ENCODE data around the gene MGA. TPM values are rescaled to one million over a fixed set of nuclear protein-coding genes. Genes with fewer than 3 reads are reported as not detected.

Gene MGA
- total RNA-seq, 2 donors from 2014 or later, result 35.6 to 37.5 TPM

- ATAC-seq (replicated peaks in 1 of 2), result no peak
- H3K27ac Mint-ChIP-seq, result no peak overlapping the region
- DNase-seq, result no peak
- no peaks in the 10 kb centered on the region for H3K9me3 Mint-ChIP-seq
- peaks cover 56% of the 10 kb centered on the region for H3K4me1 Mint-ChIP-seq (ENCODE audit: low read depth)
- H3K27me3 Mint-ChIP-seq (ENCODE audit: low read depth), result no peaks in the 10 kb centered on the region
- H3K36me3 Mint-ChIP-seq (ENCODE audit: insufficient read depth in 2 of 2), result peaks cover under 1 to 15% of the 10 kb centered on the region in 2 donors
- H3K4me3 Mint-ChIP-seq, result no peak overlapping the region
These were observed 6.2 kb downstream of the MGA start for GRCh38 chr15:41666353-41666920.

GRCh38 chr15:41669701-41670100, 9.5 kb downstream of the MGA start:
- DNase-seq (no peak), ATAC-seq (replicated peaks in 1 of 2) (no peak)
- Mint-ChIP-seq H3K27ac (peak overlapping the region; percentile 82), H3K4me3 (no peak overlapping the region), H3K4me1 (ENCODE audit: low read depth) (peaks cover 43% of the 10 kb centered on the region), H3K36me3 (ENCODE audit: insufficient read depth in 2 of 2) (peaks cover 0 to 15% of the 10 kb centered on the region in 2 donors), H3K27me3 (ENCODE audit: low read depth) (no peaks in the 10 kb centered on the region), H3K9me3 (no peaks in the 10 kb centered on the region)

DNA sequence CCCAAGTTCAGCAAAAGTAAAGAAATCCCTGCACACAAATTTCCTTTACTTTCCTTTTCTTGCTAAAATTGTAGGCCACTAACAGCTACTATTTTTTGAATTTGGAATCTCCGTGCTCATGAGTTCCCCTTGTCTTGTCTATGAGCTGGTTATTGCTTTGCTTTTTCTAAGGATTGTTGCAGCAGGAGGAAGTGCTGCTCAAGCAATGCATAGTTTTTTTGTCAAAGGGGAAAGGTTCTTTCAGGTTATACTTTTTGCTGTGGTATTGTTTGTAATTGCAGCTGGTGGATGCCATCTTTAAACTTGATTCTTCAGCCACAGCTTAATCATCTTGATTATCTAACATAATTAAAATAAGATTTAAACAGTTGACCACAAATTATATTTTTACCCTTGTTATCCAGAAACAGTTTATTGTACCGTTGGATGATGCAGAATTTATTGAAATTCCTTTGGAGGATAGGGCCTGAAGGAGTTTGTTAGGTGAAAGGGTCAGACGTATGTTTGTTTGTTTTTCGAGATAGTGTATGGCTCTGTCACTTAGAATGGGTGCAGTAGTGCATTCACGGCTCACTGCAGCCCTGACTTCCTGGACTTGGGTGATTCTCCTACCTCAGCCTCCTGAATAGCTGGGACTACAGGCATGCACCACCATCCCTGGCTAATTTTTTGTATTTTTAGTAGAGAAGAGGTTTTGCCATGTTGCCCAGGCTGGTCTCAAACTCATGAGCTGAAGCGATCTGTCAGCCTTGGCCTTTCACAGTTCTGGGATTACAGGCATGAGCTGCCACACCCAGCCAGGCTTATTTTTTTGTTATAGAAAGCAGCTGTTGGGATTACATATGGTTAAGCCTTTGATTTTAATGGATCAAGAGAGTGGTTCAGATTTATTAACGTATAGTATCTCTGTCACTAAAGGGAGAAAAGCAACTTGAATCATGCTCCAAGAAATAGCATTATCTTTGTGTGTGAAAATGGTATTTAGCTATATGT, 11.7 kb downstream of the MGA start:
- peaks cover 35% of the 10 kb centered on the region for H3K4me1 Mint-ChIP-seq (ENCODE audit: low read depth)
- no peaks in the 10 kb centered on the region for H3K27me3 Mint-ChIP-seq (ENCODE audit: low read depth)
- no peaks in the 10 kb centered on the region for H3K9me3 Mint-ChIP-seq
- H3K27ac Mint-ChIP-seq, result no peak overlapping the region
- H3K4me3 Mint-ChIP-seq, result no peak overlapping the region
- H3K36me3 Mint-ChIP-seq (ENCODE audit: insufficient read depth in 2 of 2), result peaks cover 0 to 15% of the 10 kb centered on the region in 2 donors
- ATAC-seq (replicated peaks in 1 of 2) (no peak), DNase-seq (no peak)

DNA sequence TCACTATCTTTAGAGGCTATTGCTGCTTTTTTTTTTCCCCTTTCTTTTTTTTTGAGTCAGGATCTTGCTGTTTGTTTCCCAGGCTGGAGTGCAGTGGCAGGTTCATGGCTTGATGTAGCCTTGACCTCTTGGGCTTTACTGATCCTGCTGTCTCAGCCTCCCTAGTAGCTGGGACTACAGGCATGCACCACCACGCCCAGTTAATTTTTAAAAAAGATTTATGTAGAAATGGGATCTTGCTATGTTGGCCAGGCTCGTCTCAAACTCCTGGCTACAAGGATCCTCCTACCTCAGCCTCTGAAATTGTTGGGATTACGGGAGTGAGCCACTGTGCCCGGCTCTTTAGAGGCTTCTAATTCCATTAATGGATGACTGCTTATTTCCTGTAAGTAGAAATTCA, 15.1 kb downstream of the MGA start:
- ATAC-seq (replicated peaks in 1 of 2), result no peak

DNA sequence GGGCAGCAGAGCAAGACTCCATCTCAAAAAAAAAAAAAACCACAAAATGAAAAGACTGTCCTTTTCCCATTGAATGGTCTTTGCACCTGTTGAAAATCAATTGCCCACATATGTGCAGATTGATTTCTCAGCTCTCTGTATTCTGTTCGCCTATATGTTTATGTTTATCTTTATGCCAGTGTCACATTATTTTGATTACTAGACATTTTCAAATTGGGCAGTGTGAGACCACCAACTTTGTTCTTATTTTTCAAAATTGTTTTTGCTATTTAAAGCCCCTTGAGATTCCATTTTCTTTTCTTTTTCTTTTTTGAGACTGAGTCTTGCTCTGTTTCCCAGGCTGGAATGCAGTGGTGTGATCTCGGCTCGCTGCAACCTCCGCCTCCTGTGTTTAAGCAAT, 18.5 kb downstream of the MGA start:
- peaks cover 46% of the 10 kb centered on the region for H3K4me1 Mint-ChIP-seq (ENCODE audit: low read depth)
- peaks cover 0 to 2% of the 10 kb centered on the region in 2 donors for H3K9me3 Mint-ChIP-seq
- H3K27ac Mint-ChIP-seq, result no peak overlapping the region
- no peak overlapping the region for H3K4me3 Mint-ChIP-seq
- peaks cover 0 to 12% of the 10 kb centered on the region in 2 donors for H3K36me3 Mint-ChIP-seq (ENCODE audit: insufficient read depth in 2 of 2)
- ATAC-seq (replicated peaks in 1 of 2), result no peak
- H3K27me3 Mint-ChIP-seq (ENCODE audit: low read depth), result no peaks in the 10 kb centered on the region
- no peak for DNase-seq

More for the DNA sequence above, 15.1 kb downstream of the MGA start:
- Mint-ChIP-seq H3K27ac (no peak overlapping the region), H3K27me3 (ENCODE audit: low read depth) (no peaks in the 10 kb centered on the region), H3K36me3 (ENCODE audit: insufficient read depth in 2 of 2) (peaks cover 0 to 9% of the 10 kb centered on the region in 2 donors), H3K4me1 (ENCODE audit: low read depth) (peaks cover 42% of the 10 kb centered on the region), H3K4me3 (no peak overlapping the region), H3K9me3 (peaks cover 0 to 2% of the 10 kb centered on the region in 2 donors)
- no peak for DNase-seq

DNA sequence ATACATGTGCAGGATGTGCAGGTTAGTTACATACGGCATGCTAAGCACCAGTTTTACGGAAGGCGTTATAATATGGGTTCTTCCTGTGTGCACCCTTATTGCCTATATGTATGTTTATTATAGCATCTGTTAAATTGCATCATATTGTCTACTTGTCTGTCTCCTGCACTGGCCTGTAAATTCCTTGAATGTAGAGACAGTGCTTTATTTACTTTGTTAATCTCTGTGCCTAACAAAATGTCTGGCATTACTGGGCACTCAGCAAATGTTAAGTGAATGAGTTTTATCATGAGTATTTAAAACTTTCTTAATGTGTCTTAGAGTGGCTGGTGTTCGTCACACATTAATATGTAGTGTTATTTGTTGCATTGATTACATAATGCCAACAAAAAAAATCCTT, 23.8 kb downstream of the MGA start:
- Mint-ChIP-seq H3K36me3 (ENCODE audit: insufficient read depth in 2 of 2) (peaks cover 0 to 9% of the 10 kb centered on the region in 2 donors), H3K9me3 (peaks cover 0 to 2% of the 10 kb centered on the region in 2 donors), H3K27ac (no peak overlapping the region), H3K4me3 (no peak overlapping the region), H3K27me3 (ENCODE audit: low read depth) (no peaks in the 10 kb centered on the region), H3K4me1 (ENCODE audit: low read depth) (peaks cover 61% of the 10 kb centered on the region)
- no peak for DNase-seq
- ATAC-seq (replicated peaks in 1 of 2), result no peak

- peak overlapping the region; percentile 82 for H3K27ac Mint-ChIP-seq
- H3K4me3 Mint-ChIP-seq, result no peak overlapping the region
- no peaks in the 10 kb centered on the region for H3K36me3 Mint-ChIP-seq (ENCODE audit: insufficient read depth in 2 of 2)
- no peaks in the 10 kb centered on the region for H3K27me3 Mint-ChIP-seq (ENCODE audit: low read depth)
- DNase-seq, result no peak
- peaks cover 74% of the 10 kb centered on the region for H3K4me1 Mint-ChIP-seq (ENCODE audit: low read depth)
- no peaks in the 10 kb centered on the region for H3K9me3 Mint-ChIP-seq
- no peak for ATAC-seq (replicated peaks in 1 of 2)
These were observed 28.5 kb downstream of the MGA start for GRCh38 chr15:41688671-41689070.

DNA sequence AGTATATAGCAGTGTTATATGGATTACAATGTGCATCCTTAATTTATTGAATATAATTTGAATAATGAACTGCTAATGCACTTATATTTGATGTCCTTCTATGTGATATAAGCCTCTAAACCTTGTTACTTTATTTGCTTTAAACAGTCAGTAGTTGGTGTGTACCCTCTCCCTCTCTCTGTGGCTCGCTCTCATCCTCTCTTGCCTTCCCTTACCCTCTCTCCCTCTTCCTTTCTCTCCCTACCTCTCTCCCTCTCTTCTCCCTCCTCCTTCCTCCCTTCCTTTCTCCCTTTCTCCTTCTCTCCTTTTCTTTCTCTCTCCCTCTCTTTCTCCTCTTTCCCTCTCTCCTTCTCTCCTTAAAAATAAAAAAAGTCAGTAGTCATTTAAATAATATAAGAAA, 28.9 kb downstream of the MGA start:
- peak overlapping the region; percentile 31 for H3K27ac Mint-ChIP-seq

GRCh38 chr15:41689834-41690233, 29.6 kb downstream of the MGA start:
- Mint-ChIP-seq H3K27me3 (ENCODE audit: low read depth) (no peaks in the 10 kb centered on the region), H3K36me3 (ENCODE audit: insufficient read depth in 2 of 2) (no peaks in the 10 kb centered on the region), H3K27ac (peak overlapping the region; percentile 91), H3K4me3 (peak overlapping the region in 1 of 2 donors; percentile 69), H3K9me3 (no peaks in the 10 kb centered on the region), H3K4me1 (ENCODE audit: low read depth) (peaks cover 67% of the 10 kb centered on the region)
- ATAC-seq (replicated peaks in 1 of 2), result no peak
- no peak for DNase-seq

More for the DNA sequence above, 28.9 kb downstream of the MGA start:
- Mint-ChIP-seq H3K4me3 (no peak overlapping the region), H3K27me3 (ENCODE audit: low read depth) (no peaks in the 10 kb centered on the region), H3K4me1 (ENCODE audit: low read depth) (peaks cover 73% of the 10 kb centered on the region), H3K36me3 (ENCODE audit: insufficient read depth in 2 of 2) (no peaks in the 10 kb centered on the region), H3K9me3 (no peaks in the 10 kb centered on the region)
- DNase-seq, result no peak
- ATAC-seq (replicated peaks in 1 of 2), result no peak

GRCh38 chr15:41690636-41691035, 30.4 kb downstream of the MGA start:
- no peaks in the 10 kb centered on the region for H3K36me3 Mint-ChIP-seq (ENCODE audit: insufficient read depth in 2 of 2)
- H3K27me3 Mint-ChIP-seq (ENCODE audit: low read depth), result no peaks in the 10 kb centered on the region
- H3K4me3 Mint-ChIP-seq, result peak overlapping the region; percentile 18 to 69
- ATAC-seq (replicated peaks in 1 of 2) (peak; percentile 77 to 89), DNase-seq (peak; percentile 4 to 23)
- no peaks in the 10 kb centered on the region for H3K9me3 Mint-ChIP-seq
- H3K4me1 Mint-ChIP-seq (ENCODE audit: low read depth), result peaks cover 67% of the 10 kb centered on the region
- peak overlapping the region; percentile 91 for H3K27ac Mint-ChIP-seq

DNA sequence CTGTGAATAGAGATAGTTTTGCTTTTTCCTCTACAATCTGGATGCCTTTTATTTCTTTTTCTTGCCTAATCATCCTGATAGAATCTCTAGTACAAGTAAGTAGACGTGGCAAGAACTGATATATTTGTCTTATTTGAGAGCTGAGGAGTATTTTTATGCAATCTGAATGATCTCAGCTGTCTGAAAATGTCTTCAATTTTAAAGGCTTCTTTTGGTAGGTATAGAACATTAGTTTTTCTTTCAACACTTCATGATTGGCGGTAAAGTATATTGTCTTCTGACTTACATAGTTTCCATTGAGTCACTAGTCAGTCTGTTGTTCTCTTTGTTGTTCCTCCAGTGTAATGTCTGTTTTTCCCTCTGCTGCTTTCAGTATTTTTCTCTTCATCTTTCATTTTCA, 31.3 kb downstream of the MGA start:
- Mint-ChIP-seq H3K36me3 (ENCODE audit: insufficient read depth in 2 of 2) (no peaks in the 10 kb centered on the region), H3K4me1 (ENCODE audit: low read depth) (peaks cover 74% of the 10 kb centered on the region), H3K27ac (peak overlapping the region; percentile 97), H3K9me3 (no peaks in the 10 kb centered on the region), H3K27me3 (ENCODE audit: low read depth) (no peaks in the 10 kb centered on the region), H3K4me3 (peak overlapping the region; percentile 70 to 88)
- peak; percentile 57 to 72 for ATAC-seq (replicated peaks in 1 of 2)
- no peak for DNase-seq

DNA sequence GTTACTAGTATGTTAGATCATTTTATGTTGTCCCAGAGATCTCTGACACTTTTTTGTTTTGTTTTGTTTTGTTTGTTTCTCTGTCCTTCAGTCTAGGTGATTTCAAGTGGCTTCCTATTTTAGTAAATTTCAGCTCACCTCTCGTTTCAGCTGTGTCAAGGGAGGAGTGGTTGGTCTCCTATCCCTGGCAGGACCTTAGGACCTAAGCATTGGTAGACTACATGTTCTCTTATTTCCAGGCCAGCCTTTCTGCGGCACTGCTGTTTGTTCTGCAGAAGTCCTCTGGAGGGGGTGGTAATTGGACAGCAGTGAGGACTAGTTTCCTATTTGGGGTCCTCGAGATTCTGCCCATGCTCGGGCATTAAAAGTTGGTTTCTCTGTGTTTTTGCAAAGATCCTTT, 31.8 kb downstream of the MGA start:
- H3K9me3 Mint-ChIP-seq, result no peaks in the 10 kb centered on the region
- no peak for ATAC-seq (replicated peaks in 1 of 2)
- H3K27ac Mint-ChIP-seq, result peak overlapping the region; percentile 97
- H3K27me3 Mint-ChIP-seq (ENCODE audit: low read depth), result no peaks in the 10 kb centered on the region
- peaks cover 76% of the 10 kb centered on the region for H3K4me1 Mint-ChIP-seq (ENCODE audit: low read depth)
- peaks cover 0 to 2% of the 10 kb centered on the region in 2 donors for H3K36me3 Mint-ChIP-seq (ENCODE audit: insufficient read depth in 2 of 2)
- peak overlapping the region; percentile 70 to 88 for H3K4me3 Mint-ChIP-seq
- DNase-seq, result no peak

DNA sequence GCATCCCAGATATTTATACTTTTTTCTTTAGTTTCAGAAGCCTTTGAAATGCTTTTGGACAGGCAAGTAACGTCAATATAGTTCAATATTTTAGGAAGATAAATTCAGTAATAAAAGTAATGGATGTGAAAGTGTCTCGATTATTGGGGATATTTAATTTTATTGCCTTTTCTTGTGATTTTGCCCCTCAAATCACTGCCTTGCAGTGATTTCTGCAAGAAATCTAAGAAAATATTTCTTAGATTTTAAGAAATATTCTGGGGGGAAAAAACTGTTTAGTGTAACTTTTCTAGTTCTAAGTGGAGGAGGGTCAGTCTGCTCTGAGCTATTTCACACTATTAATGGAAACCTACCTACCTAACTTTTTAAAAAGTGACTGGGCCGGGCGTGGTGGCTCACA, 33.6 kb downstream of the MGA start:
- H3K36me3 Mint-ChIP-seq (ENCODE audit: insufficient read depth in 2 of 2), result peaks cover 0 to 3% of the 10 kb centered on the region in 2 donors
- H3K4me3 Mint-ChIP-seq, result no peak overlapping the region
- ATAC-seq (replicated peaks in 1 of 2) (no peak), DNase-seq (no peak)
- peaks cover 68% of the 10 kb centered on the region for H3K4me1 Mint-ChIP-seq (ENCODE audit: low read depth)
- no peaks in the 10 kb centered on the region for H3K27me3 Mint-ChIP-seq (ENCODE audit: low read depth)
- H3K27ac Mint-ChIP-seq, result peak overlapping the region; percentile 56
- H3K9me3 Mint-ChIP-seq, result no peaks in the 10 kb centered on the region
